GM12892 (cell line): Measurements from ENCODE around the gene EXOC4.

Experiments
- POLR2A ChIP-seq: IDR thresholded peaks from 2 replicates; pipeline ENCODE4 v1.6.1; 2011; ENCODE audit warnings: low read depth, low read length, control low read depth
- POLR2AphosphoS5 ChIP-seq: IDR thresholded peaks from 2 replicates; pipeline ENCODE4 v1.6.1; 2011; ENCODE audit warnings: low read depth, low read length, control low read depth
- TAF1 ChIP-seq: IDR thresholded peaks from 2 replicates; pipeline ENCODE4 v1.6.1; 2011; ENCODE audit warnings: low read depth, mild to moderate bottlenecking, control low read depth, low read length, borderline replicate concordance

GRCh38 chr7:134067164-134067563, 814.3 kb downstream of the EXOC4 start:
- TF ChIP-seq POLR2AphosphoS5, result no peak
- no peak for TF ChIP-seq POLR2A
- no peak for TF ChIP-seq TAF1
